ENCODE data around the gene DNTT.

Gene DNTT

GRCh38 chr10:96304230-96304629, at the start of gene DNTT:
DNTT (plus strand) TSS chr10:96304434; CDS start chr10:96304498, 64 bp downstream.
- no peak for DNase-seq

GRCh38 chr10:96254976-96255375, 49.3 kb upstream of the DNTT start:
- no peak for DNase-seq

- DNase-seq: no peak
Measured at GRCh38 chr10:96255549-96256333, 48.5 kb upstream of the DNTT start.

- peak; percentile 85 for DNase-seq
Measured at GRCh38 chr10:96257944-96258343, 46.3 kb upstream of the DNTT start.

GRCh38 chr10:96259150-96259549, 45.1 kb upstream of the DNTT start:
- DNase-seq: no peak

GRCh38 chr10:96260014-96260413, 44.2 kb upstream of the DNTT start:
- DNase-seq: peak; percentile 32

- DNase-seq: no peak
Measured at GRCh38 chr10:96261132-96261531, 43.1 kb upstream of the DNTT start.

GRCh38 chr10:96261930-96262329, 42.3 kb upstream of the DNTT start:
- DNase-seq: no peak

- no peak for DNase-seq
Measured at GRCh38 chr10:96263176-96263575, 41.1 kb upstream of the DNTT start.

GRCh38 chr10:96263669-96264068, 40.6 kb upstream of the DNTT start:
- no peak for DNase-seq

- no peak for DNase-seq
Measured at GRCh38 chr10:96264938-96265337, 39.3 kb upstream of the DNTT start.

- DNase-seq: no peak
Measured at GRCh38 chr10:96266118-96266770, 38.0 kb upstream of the DNTT start.

- no peak for DNase-seq
Measured at GRCh38 chr10:96267234-96267705, 37.0 kb upstream of the DNTT start.

- no peak for DNase-seq
Measured at GRCh38 chr10:96268341-96268909, 35.8 kb upstream of the DNTT start.

- no peak for DNase-seq
Measured at GRCh38 chr10:96269438-96270300, 34.6 kb upstream of the DNTT start.

GRCh38 chr10:96270571-96270970, 33.7 kb upstream of the DNTT start:
- peak; percentile 84 for DNase-seq

GRCh38 chr10:96271016-96271815, 33.0 kb upstream of the DNTT start, which contains the start of gene BLNK:
BLNK (minus strand) TSS chr10:96271569; CDS start chr10:96271398, 171 bp downstream.
- DNase-seq: peak; percentile 96

- no peak for DNase-seq
Measured at GRCh38 chr10:96272316-96273280, 31.6 kb upstream of the DNTT start.

GRCh38 chr10:96275685-96276418, 28.4 kb upstream of the DNTT start:
- no peak for DNase-seq

- no peak for DNase-seq
Measured at GRCh38 chr10:96276426-96276825, 27.8 kb upstream of the DNTT start.

Measured in inflammatory macrophage treated with lipopolysaccharide for 4 hours (primary cell).